Measurements from ENCODE around the gene CCDC177.

The CCDC177 gene

DNA sequence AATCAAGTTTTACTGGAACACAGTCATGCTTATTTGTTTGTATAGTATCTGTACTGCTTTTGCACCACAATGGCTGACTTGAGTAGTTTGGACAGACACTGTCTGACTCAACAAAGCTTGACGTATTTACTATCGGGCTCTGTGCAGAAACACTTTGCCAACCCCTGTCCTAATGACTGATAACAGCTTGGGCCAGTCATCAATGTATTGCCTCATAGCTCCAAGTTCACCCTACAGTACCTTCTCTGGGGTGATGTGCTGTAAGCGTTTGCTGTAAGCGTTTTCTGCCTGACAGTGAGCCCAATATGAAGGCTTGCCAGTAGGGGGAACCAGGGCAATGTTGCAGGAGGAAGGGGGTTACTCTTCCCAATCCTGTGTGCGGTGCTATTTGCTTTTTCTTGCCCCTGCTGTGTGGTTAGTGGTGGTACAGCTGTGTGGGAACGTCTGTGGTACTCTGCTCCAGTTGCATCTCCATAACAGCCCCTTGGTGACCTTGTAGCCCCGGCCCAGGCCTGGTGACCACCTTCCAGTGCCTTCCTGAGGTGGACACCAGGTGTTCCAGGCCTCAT is 5.4 kb upstream of the CCDC177 start (continued):
- no peak for TF ChIP-seq ZNF223 (tag by site-specific recombination; IDR thresholded peaks at IDR 0.05)
- TF ChIP-seq, protein P1, sequence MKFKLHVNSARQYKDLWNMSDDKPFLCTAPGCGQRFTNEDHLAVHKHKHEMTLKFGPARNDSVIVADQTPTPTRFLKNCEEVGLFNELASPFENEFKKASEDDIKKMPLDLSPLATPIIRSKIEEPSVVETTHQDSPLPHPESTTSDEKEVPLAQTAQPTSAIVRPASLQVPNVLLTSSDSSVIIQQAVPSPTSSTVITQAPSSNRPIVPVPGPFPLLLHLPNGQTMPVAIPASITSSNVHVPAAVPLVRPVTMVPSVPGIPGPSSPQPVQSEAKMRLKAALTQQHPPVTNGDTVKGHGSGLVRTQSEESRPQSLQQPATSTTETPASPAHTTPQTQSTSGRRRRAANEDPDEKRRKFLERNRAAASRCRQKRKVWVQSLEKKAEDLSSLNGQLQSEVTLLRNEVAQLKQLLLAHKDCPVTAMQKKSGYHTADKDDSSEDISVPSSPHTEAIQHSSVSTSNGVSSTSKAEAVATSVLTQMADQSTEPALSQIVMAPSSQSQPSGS (tag by site-specific recombination; IDR thresholded peaks at IDR 0.05; ENCODE audit: low read depth): no peak
- no peak for TF ChIP-seq ZNF830 (tag by site-specific recombination; IDR thresholded peaks at IDR 0.05; ENCODE audit: low read depth)
- TF ChIP-seq BCL11B (tag by site-specific recombination; IDR thresholded peaks at IDR 0.05; ENCODE audit: low read depth): no peak
- no peak for TF ChIP-seq SETDB1 (IDR thresholded peaks at IDR 0.05; ENCODE audit: insufficient read length, low read length)
- TF ChIP-seq, protein P2, sequence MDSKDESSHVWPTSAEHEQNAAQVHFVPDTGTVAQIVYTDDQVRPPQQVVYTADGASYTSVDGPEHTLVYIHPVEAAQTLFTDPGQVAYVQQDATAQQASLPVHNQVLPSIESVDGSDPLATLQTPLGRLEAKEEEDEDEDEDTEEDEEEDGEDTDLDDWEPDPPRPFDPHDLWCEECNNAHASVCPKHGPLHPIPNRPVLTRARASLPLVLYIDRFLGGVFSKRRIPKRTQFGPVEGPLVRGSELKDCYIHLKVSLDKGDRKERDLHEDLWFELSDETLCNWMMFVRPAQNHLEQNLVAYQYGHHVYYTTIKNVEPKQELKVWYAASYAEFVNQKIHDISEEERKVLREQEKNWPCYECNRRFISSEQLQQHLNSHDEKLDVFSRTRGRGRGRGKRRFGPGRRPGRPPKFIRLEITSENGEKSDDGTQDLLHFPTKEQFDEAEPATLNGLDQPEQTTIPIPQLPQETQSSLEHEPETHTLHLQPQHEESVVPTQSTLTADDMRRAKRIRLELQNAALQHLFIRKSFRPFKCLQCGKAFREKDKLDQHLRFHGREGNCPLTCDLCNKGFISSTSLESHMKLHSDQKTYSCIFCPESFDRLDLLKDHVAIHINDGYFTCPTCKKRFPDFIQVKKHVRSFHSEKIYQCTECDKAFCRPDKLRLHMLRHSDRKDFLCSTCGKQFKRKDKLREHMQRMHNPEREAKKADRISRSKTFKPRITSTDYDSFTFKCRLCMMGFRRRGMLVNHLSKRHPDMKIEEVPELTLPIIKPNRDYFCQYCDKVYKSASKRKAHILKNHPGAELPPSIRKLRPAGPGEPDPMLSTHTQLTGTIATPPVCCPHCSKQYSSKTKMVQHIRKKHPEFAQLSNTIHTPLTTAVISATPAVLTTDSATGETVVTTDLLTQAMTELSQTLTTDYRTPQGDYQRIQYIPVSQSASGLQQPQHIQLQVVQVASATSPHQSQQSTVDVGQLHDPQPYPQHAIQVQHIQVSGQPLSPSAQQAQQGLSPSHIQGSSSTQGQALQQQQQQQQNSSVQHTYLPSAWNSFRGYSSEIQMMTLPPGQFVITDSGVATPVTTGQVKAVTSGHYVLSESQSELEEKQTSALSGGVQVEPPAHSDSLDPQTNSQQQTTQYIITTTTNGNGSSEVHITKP (tag by site-specific recombination; IDR thresholded peaks at IDR 0.05): peak; percentile 56; the same call in 1 of the 2 replicates
- TF ChIP-seq ZBTB8A (tag by site-specific recombination; IDR thresholded peaks at IDR 0.05): no peak
- TF ChIP-seq ZNF112 (tag by site-specific recombination; IDR thresholded peaks at IDR 0.05): no peak
- no peak for TF ChIP-seq BCL11A (tag by site-specific recombination; IDR thresholded peaks at IDR 0.05; ENCODE audit: low read depth)
- TF ChIP-seq TRIM28 (IDR thresholded peaks at IDR 0.05; ENCODE audit: borderline replicate concordance, low read length): no peak
- TF ChIP-seq ZBTB1 (tag by site-specific recombination; IDR thresholded peaks at IDR 0.05): no peak
- no peak for TF ChIP-seq ZNF791 (tag by site-specific recombination; IDR thresholded peaks at IDR 0.05)
- no peak for TF ChIP-seq SCRT1 (tag by site-specific recombination; IDR thresholded peaks at IDR 0.05; ENCODE audit: borderline replicate concordance)
- TF ChIP-seq, protein P3, sequence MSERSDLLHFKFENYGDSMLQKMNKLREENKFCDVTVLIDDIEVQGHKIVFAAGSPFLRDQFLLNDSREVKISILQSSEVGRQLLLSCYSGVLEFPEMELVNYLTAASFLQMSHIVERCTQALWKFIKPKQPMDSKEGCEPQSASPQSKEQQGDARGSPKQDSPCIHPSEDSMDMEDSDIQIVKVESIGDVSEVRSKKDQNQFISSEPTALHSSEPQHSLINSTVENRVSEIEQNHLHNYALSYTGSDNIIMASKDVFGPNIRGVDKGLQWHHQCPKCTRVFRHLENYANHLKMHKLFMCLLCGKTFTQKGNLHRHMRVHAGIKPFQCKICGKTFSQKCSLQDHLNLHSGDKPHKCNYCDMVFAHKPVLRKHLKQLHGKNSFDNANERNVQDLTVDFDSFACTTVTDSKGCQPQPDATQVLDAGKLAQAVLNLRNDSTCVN (tag by site-specific recombination; optimal IDR thresholded peaks at IDR 0.05): no peak
- no peak for TF ChIP-seq KLF1 (tag by site-specific recombination; IDR thresholded peaks at IDR 0.05)
- peak; percentile 59; the same call in 1 of the 2 replicates for TF ChIP-seq ZNF2 (tag by site-specific recombination; IDR thresholded peaks at IDR 0.05)
- TF ChIP-seq ZBTB21 (tag by site-specific recombination; IDR thresholded peaks at IDR 0.05): no peak
- TF ChIP-seq ZNF660 (tag by site-specific recombination; IDR thresholded peaks at IDR 0.05): 0 out of 2 replicates have a peak, but pooled peaks have one; percentile 41
- no peak for TF ChIP-seq ZNF626 (tag by site-specific recombination; IDR thresholded peaks at IDR 0.05)
- TF ChIP-seq ZNF654 (tag by site-specific recombination; IDR thresholded peaks at IDR 0.05; ENCODE audit: low read depth): peak; percentile 30; the same call in 1 of the 2 replicates
- no peak for TF ChIP-seq ZNF677 (tag by site-specific recombination; IDR thresholded peaks at IDR 0.05)
- no peak for TF ChIP-seq ZFP41 (tag by site-specific recombination; IDR thresholded peaks at IDR 0.05; ENCODE audit: borderline replicate concordance)
- TF ChIP-seq ZBTB7A (tag by site-specific recombination; IDR thresholded peaks at IDR 0.05; ENCODE audit: low read depth): no peak
- TF ChIP-seq, protein P4, sequence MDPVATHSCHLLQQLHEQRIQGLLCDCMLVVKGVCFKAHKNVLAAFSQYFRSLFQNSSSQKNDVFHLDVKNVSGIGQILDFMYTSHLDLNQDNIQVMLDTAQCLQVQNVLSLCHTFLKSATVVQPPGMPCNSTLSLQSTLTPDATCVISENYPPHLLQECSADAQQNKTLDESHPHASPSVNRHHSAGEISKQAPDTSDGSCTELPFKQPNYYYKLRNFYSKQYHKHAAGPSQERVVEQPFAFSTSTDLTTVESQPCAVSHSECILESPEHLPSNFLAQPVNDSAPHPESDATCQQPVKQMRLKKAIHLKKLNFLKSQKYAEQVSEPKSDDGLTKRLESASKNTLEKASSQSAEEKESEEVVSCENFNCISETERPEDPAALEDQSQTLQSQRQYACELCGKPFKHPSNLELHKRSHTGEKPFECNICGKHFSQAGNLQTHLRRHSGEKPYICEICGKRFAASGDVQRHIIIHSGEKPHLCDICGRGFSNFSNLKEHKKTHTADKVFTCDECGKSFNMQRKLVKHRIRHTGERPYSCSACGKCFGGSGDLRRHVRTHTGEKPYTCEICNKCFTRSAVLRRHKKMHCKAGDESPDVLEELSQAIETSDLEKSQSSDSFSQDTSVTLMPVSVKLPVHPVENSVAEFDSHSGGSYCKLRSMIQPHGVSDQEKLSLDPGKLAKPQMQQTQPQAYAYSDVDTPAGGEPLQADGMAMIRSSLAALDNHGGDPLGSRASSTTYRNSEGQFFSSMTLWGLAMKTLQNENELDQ (tag by site-specific recombination; IDR thresholded peaks at IDR 0.05; ENCODE audit: low read depth): no peak
- TF ChIP-seq ZNF521 (tag by site-specific recombination; IDR thresholded peaks at IDR 0.05): no peak
- TF ChIP-seq ZNF366 (tag by site-specific recombination; conservative IDR thresholded peaks at IDR 0.05): no peak

All from HEK293 (cell line).